HG03175 (cell line): ENCODE measurements around the gene STAC2.
"Not testable (repeated sequence)": the region's sequence is repeated elsewhere in the genome, so short reads cannot be mapped to it uniquely, and the experiment has no call there.

Experiments
- ATAC-seq: cut with Tn5 transposase; IDR thresholded peaks from one replicate; pipeline ENCODE4 v1.9.1; 2021; ENCODE audit warnings: mild to moderate bottlenecking, moderate library complexity; ENCODE audit not compliant: unreplicated experiment

STAC2 gene

DNA sequence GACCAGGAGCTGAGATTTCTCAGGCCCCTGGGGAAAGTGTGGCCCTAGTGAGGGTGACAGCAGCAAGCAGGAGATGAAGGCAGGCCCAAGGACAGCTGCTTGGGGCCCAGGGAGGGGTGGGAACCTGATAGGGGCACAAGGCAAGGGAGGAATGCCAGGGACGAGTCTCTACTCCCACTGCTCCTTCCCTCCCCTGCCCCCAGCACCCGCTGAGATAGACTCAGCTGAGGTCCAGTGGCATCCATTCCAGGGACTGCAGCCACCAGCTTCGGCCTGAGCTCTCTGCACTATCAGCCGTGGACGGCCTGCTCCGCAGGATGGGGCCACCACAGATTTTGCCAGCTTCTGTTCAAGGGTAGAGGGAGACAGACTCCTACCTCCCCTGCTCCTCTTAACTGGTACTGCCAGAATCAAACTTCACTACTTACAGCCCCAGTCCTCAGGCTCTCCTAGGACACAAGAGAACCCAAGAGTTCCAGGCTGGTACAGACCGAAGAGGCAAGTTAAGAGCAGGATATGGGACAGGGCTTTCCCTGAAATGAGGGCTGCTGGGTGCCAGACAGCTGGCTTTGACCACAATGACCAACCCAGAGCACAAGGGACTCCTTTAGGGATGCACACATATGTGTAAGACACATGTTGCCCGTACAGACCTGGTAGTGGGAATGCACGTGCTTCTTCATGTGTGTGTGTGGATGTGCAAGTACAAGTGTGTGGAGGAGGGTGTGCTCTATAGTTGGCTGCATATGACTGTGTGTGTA, 33.8 kb downstream of the STAC2 start:
- no peak for ATAC-seq

GRCh38 chr17:39187152-39187830, 38.5 kb downstream of the STAC2 start:
- ATAC-seq = no peak

DNA sequence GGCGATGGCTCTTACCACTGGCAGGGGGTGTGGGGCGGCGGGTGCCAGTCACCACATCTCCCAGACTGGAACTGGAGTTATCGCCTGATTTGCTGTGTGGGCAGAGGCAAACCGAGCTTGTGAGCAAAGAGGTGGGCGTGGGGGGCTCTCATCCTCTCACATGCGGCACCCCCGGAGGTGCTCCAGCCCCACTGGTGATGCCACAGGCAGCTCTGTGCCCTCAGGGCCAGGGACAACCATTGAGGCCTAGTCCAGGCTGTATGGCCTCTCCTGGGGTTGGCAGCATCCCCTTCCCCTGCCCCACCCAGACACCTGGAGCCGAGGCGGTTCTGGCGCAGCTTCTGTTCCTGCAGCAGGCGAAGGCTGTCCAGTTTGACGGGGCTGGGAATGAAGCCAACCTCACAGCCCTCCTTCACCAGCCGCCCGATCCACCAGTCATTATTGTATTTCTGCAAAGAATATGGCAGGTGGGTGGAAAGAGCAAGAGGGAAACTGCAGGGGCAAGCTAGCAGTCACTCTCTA, 39.2 kb downstream of the STAC2 start:
- no peak for ATAC-seq

GRCh38 chr17:39183720-39184119, 42.0 kb downstream of the STAC2 start:
- no peak for ATAC-seq

- ATAC-seq = no peak
Observed at GRCh38 chr17:39183045-39183444, 42.7 kb downstream of the STAC2 start.

DNA sequence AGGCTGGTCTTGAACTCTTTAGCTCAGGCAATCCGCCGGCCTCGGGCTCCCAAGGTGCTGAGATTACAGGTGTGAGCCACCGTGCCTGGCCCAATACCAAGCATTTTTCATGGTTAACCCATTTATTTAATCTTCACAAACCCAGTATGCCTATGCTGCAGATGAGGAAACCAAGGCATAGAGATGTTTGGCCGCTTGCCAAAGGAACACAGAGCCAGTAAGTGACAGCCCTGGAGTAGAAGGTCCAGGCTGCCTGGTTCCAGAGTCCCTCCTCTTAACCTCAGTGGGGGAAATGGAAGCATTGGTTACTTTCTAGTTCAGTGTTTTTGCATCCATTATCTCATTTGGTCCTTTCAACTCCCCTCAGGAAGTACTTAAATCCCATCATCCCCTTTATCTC, 44.4 kb downstream of the STAC2 start:
- ATAC-seq = no peak

DNA sequence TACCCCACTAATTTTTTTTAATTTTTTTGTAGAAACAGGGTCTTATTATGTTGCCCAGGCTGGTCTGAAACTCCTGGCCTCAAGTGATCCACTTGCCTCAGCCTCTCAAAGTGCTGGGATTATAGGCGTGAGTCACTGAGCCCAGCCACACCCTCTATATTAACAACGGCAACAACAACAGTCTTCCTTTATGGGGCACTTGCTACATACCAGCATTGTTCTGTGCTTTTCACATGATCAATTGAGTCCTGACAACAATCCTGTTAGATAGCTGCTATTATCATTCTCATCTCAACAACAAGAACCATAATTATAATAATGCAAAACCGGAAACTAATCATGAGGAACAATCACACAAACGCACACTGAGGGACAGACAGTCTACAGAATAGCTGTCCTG, 47.2 kb downstream of the STAC2 start:
- no peak for ATAC-seq

DNA sequence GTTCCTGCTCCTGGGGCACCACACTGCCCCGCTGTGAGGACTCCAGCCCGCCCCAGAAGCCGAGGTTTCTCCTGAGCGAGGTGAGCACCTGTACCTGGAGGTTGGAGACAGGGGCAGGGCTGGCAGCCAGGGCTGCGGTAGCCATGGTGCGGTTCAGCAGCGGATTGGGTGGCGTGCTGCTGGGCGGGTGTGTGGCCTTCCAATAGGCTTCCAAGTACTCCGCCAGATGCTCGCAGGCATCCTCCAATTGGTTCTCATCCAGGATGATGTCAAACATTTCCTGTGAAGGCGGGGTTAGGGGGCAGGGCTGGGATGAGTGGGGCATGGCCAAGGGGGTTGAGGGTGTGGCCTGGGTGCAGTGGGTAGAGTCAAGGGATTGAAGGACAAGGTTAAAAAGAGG, 48.5 kb downstream of the STAC2 start:
- ATAC-seq = no peak

DNA sequence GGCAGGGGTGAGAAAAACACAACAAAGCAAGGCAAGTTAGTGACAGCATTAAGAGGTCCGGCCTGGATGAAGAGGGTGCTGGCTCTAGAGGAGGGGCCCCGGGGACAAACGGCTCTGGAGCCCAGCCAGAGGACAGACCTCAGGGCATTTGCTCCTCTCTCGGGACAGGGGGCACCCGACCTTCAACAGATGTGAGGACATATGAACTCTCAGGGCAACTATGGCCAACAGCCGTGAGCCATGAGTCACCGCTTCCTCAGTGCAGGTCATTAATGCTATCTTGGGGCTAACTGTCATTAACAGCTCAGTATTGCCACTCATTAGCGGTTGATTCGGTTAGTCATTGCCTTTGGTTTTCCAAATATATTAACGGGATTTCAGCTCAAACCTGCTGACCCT, 50.1 kb downstream of the STAC2 start:
- no peak for ATAC-seq

GRCh38 chr17:39174920-39175694, 50.6 kb downstream of the STAC2 start:
- no peak for ATAC-seq

- ATAC-seq = no peak
Observed at GRCh38 chr17:39173526-39174274, 52.0 kb downstream of the STAC2 start.

DNA sequence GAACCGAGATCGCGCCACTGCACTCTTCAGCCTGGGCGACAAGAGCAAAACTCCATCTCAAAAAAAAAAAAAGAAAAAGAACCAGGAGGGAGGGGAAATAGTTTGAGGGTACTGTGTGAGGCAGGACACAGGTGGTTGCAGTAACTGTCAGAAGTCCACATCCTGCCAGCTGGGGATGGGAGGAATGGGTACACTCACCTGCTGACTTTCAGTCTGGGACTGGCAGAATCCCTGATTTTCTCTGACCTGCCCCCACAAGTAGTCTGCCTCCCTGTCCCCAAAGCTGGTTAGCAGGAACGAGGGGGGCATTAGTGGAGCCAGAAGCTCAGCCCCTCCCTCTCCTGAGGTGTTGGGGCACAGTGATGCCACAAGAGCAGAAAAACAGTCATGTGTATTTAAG, 52.7 kb downstream of the STAC2 start:
- no peak for ATAC-seq

DNA sequence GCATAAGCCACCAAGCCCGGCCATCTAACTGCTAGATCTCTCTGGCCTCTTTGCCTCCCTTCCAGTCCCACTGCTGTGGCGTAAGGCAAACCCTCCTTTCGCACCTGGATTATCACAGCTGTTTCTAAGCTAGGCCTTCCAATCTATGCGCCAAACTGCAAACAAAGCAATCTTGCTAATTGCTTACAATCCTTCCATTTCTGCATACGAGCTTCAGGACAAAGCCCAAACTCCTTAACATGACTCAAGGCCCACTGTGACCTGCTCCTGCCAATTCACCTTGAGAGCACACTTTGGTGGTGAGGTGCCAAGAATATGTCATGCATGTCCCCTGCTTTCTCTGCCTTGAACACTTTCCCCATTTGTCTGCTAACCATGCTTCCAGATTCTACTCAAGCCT, 53.8 kb downstream of the STAC2 start:
- ATAC-seq = no peak

GRCh38 chr17:39170558-39170957, 55.2 kb downstream of the STAC2 start:
- ATAC-seq = no peak

- no peak for ATAC-seq
Observed at GRCh38 chr17:39170109-39170508, 55.6 kb downstream of the STAC2 start.

- ATAC-seq = no peak
Observed at GRCh38 chr17:39169518-39169917, 56.2 kb downstream of the STAC2 start.

DNA sequence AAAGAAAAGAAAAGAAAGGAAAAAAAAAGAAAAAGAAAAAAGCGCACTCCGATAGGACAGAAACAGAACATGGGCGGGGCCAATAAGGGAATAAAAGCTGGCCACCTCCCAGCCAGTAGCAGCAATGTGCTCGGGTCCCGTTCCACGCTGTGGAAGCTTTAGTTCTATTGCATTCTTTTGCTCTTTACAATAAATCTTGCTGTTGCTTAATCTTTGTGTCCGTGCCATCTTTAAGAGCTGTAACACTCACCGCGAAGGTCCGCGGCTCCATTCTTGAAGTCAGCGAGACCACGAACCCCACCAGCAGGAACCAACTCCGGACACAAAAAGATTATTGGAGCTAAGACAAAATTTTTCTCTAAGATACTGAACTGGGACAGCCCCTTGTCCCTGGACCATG, 56.6 kb downstream of the STAC2 start:
- ATAC-seq = no peak

GRCh38 chr17:39168503-39168902, 57.2 kb downstream of the STAC2 start:
- ATAC-seq = not testable (repeated sequence)

DNA sequence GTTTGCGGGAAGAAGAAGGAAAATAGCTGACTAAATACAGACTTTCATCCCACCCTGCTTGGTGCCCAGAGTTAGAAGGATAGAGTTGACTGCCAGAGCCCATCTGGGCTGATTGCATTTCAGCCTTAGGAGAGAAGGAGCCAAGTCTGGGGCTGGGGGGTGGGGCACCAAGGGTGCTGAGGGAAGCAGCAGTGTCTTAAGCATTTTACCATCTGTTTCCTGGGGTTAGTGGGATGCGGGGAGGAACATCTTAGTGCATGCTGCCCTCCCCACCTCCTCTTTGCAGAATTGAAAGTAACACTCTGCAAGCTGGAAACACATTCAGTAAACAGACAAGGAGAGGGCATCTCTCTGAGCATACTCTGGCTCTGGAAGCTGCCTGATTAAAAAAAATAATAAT, 58.3 kb downstream of the STAC2 start:
- ATAC-seq = no peak

- ATAC-seq = no peak
Observed at GRCh38 chr17:39166437-39167335, 59.1 kb downstream of the STAC2 start.
